Small intestine (tissue), 7 donors: ENCODE results near the gene CTNNBIP1. TPM values are rescaled to one million over a fixed set of nuclear protein-coding genes. Genes with fewer than 3 reads are reported as not detected.

ENCODE experiments used
- DNase-seq, 2 donors: peaks; one replicate each; pipeline versions ENCODE4 v3.0.0 to v3.0.0-alpha.2; 2013
- FAIRE-seq: peaks from 2 replicates; lab custom pipeline; 2012; peaks lifted over from hg19 to GRCh38; lab: Jason Lieb, UNC
- H3K27ac ChIP-seq, 3 donors: one replicate each; pipeline ENCODE4 v1.5.1; 2013; ENCODE audit warnings: low read length in 2 of 3, mild to moderate bottlenecking in 2 of 3, control low read depth in 1 of 3, inconsistent platforms in 1 of 3, low read depth in 1 of 3, moderate library complexity in 1 of 3
- H3K27me3 ChIP-seq, 3 donors: one replicate each; pipeline ENCODE4 v1.6.1; 2013; ENCODE audit warnings: low read length in 3 of 3, inconsistent platforms in 1 of 3; ENCODE audit not compliant: control insufficient read depth in 3 of 3, insufficient read depth in 3 of 3
- H3K36me3 ChIP-seq, 3 donors: one replicate each; pipeline ENCODE4 v1.6.1; 2013; ENCODE audit warnings: low read length in 3 of 3, inconsistent platforms in 1 of 3, low read depth in 1 of 3, mild to moderate bottlenecking in 1 of 3, moderate library complexity in 1 of 3; ENCODE audit not compliant: control insufficient read depth in 3 of 3, insufficient read depth in 2 of 3
- H3K4me1 ChIP-seq, 3 donors: one replicate each; pipeline ENCODE4 v1.6.1; 2013; ENCODE audit warnings: low read length in 2 of 3, inconsistent platforms in 1 of 3, low read depth in 1 of 3, mild to moderate bottlenecking in 1 of 3, moderate library complexity in 1 of 3; ENCODE audit not compliant: control insufficient read depth in 3 of 3, insufficient read depth in 2 of 3
- H3K4me3 ChIP-seq, 3 donors: one replicate each; pipeline ENCODE4 v1.5.1; 2013; ENCODE audit warnings: low read length in 3 of 3, control low read depth in 1 of 3, inconsistent platforms in 1 of 3, low read depth in 1 of 3, mild to moderate bottlenecking in 1 of 3, moderate library complexity in 1 of 3
- H3K9me3 ChIP-seq, 2 donors: one replicate each; pipeline ENCODE4 v1.6.1; 2013; ENCODE audit warnings: low read depth in 1 of 2, low read length in 1 of 2; ENCODE audit not compliant: control insufficient read depth in 2 of 2, insufficient read depth in 1 of 2
- WGBS, 3 donors: extraction: QIAGEN DNeasy Blood & Tissue Kit; methylation state at CpG; one replicate each; pipeline ENCODE4 v1.1.7; 2013; 5-methylcytosine and 5-hydroxymethylcytosine counted together
- polyA plus RNA-seq, 4 donors: library from polyadenylated mRNA; stranded (reverse) in 3 of 4; unstranded in 1 of 4; fragments of 200-250 nt in 3 of 4; fragments of 120-200 nt in 1 of 4; gene quantifications; one replicate each; pipeline versions ENCODE4 v1.2.1 to v1.2.3, GENCODE V29; 2013
- donor health status: healthy with polysubstance abuse.
- donor health status: control.
- donor health status: control.
- donor health status: Bipolar disorder and iron deficiency.
- donor health status: healthy.

CTNNBIP1 gene
- polyA plus RNA-seq, 4 donors, result 19.5 to 24.8 (median 22.1) TPM

GRCh38 chr1:9852004-9852403 is 58.1 kb downstream of the CTNNBIP1 start:
- Histone ChIP-seq H3K4me3 (no peak overlapping the region), H3K27me3 (no peaks in the 10 kb centered on the region), H3K9me3 (peaks cover 0 to 10% of the 10 kb centered on the region in 2 donors), H3K36me3 (peaks cover 0 to 45% (median 0%) of the 10 kb centered on the region in 3 donors), H3K4me1 (peaks cover 0 to 18% (median 2%) of the 10 kb centered on the region in 3 donors), H3K27ac (no peak overlapping the region)
- no peak for DNase-seq
- FAIRE-seq, result no peak
- 91 to 96% (median 95%) methylated on average over 7 to 8 of the region's 8 CpGs for WGBS, 3 donors

DNA sequence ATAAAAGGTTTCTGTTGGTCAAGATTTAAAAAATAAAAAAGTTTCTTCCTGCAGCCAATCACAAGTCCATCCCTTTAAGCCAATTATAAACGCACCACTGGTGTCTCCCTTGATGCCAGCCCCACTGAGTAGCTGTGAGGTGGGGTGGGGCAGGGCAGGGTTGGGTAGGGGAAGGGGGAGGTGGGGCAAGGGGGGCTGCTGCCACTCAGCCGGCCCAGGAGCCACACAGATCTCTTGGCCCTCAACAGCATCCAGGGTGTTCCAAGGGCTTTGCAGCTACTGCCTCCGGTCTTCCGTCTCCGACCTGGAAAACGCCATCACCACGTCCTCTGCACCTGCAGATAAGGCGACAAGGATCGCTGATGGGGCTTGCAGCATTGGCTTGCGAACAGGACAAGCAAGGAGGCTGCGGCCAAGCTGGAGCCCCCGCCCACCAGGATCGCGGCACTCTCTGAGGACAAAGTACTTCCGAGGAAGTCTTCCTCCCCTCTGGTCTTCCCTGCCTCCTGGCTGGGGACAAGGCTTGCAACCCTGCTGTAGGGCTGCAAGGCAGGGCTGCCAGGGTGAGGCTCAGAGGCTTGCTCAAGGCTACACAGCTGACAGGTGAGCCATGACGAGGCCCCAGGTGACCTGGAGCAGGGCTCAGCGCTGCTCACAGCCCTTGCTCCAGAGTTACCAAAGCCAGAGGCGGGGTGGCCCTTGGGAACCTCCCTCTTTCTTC is 59.5 kb downstream of the CTNNBIP1 start:
- no peak overlapping the region for H3K4me3 ChIP-seq
- H3K27ac ChIP-seq, result no peak overlapping the region
- peaks cover 0 to 42% (median 0%) of the 10 kb centered on the region in 3 donors for H3K36me3 ChIP-seq
- H3K4me1 ChIP-seq, result peaks cover 0 to 18% (median 2%) of the 10 kb centered on the region in 3 donors
- WGBS, 3 donors, result 17 to 51% (median 33%) methylated on average over 17 to 18 of the region's 18 CpGs
- peaks cover 0 to 10% of the 10 kb centered on the region in 2 donors for H3K9me3 ChIP-seq
- no peaks in the 10 kb centered on the region for H3K27me3 ChIP-seq
- DNase-seq (peak; percentile 52 to 68), FAIRE-seq (no peak)

DNA sequence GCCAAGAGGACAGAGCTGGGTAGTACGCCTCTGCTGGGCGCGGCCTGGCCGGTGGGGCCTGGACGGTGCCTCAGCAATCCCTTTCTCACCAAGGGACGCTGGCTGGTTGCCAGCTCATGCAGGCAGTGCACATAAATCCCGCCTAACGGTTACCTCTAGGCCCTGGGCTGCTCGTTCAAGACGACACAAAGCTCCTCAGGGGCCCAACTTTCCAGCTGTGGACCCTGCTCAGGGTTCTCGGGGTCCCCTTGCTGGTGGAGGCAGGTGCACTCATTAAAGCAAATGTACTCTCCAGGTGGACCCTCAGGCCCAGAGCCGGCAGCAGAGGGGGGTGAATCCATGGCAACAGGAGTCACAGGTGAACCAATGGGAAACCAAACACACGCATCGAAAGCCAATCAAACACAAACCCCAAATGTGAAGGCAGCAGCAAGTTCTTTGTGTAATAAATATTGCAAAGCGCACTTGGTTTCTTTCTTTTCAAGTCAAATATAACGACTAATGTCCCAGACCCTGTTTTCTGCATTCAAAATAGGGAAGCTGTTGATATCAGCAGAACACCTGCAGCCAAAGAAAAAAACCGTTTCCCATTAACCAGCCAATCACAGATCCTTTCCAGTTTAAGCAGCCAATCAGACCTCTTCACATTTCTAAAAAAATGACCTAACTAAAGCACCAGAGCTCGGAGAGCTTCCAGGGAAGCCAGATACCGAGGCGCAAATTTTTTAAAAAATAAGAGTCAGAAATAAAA is 60.2 kb downstream of the CTNNBIP1 start:
- WGBS, 3 donors, result 66 to 71% (median 70%) methylated on average over 20 of the region's 20 CpGs
- Histone ChIP-seq H3K4me3 (no peak overlapping the region), H3K36me3 (peaks cover 0 to 42% (median 0%) of the 10 kb centered on the region in 3 donors), H3K27me3 (no peaks in the 10 kb centered on the region), H3K27ac (no peak overlapping the region), H3K4me1 (peaks cover 0 to 18% (median 2%) of the 10 kb centered on the region in 3 donors), H3K9me3 (peaks cover 0 to 10% of the 10 kb centered on the region in 2 donors)
- FAIRE-seq, result no peak
- no peak for DNase-seq

- FAIRE-seq, result no peak
- Histone ChIP-seq H3K4me3 (no peak overlapping the region), H3K27me3 (no peaks in the 10 kb centered on the region), H3K27ac (no peak overlapping the region), H3K4me1 (peaks cover 0 to 22% (median 2%) of the 10 kb centered on the region in 3 donors), H3K36me3 (peaks cover 0 to 33% (median 0%) of the 10 kb centered on the region in 3 donors), H3K9me3 (no peaks in the 10 kb centered on the region)
- WGBS, 3 donors, result 29 to 48% (median 32%) methylated on average over 8 of the region's 8 CpGs
- DNase-seq, result peak; percentile 56 to 85
These were observed 62.0 kb downstream of the CTNNBIP1 start for GRCh38 chr1:9848022-9848421.

GRCh38 chr1:9847269-9847668 is 62.8 kb downstream of the CTNNBIP1 start:
- Histone ChIP-seq H3K4me3 (no peak overlapping the region), H3K4me1 (peaks cover 0 to 23% (median 4%) of the 10 kb centered on the region in 3 donors), H3K27me3 (no peaks in the 10 kb centered on the region), H3K36me3 (peaks cover 0 to 27% (median 0%) of the 10 kb centered on the region in 3 donors), H3K27ac (no peak overlapping the region), H3K9me3 (no peaks in the 10 kb centered on the region)
- 83 to 92% (median 90%) methylated on average over 2 of the region's 2 CpGs for WGBS, 3 donors
- FAIRE-seq (no peak), DNase-seq (no peak)

GRCh38 chr1:9846611-9847171 is 63.4 kb downstream of the CTNNBIP1 start:
- FAIRE-seq (no peak), DNase-seq (no peak)
- peaks cover 0 to 23% (median 4%) of the 10 kb centered on the region in 3 donors for H3K4me1 ChIP-seq
- no peaks in the 10 kb centered on the region for H3K27me3 ChIP-seq
- H3K9me3 ChIP-seq, result peaks cover 0 to under 1% of the 10 kb centered on the region in 2 donors
- H3K4me3 ChIP-seq, result no peak overlapping the region
- H3K27ac ChIP-seq, result peak overlapping the region in 1 of 3 donors; percentile 8
- peaks cover 0 to 24% (median 0%) of the 10 kb centered on the region in 3 donors for H3K36me3 ChIP-seq
- WGBS, 3 donors, result 86 to 96% (median 89%) methylated on average over 16 to 17 of the region's 17 CpGs

DNA sequence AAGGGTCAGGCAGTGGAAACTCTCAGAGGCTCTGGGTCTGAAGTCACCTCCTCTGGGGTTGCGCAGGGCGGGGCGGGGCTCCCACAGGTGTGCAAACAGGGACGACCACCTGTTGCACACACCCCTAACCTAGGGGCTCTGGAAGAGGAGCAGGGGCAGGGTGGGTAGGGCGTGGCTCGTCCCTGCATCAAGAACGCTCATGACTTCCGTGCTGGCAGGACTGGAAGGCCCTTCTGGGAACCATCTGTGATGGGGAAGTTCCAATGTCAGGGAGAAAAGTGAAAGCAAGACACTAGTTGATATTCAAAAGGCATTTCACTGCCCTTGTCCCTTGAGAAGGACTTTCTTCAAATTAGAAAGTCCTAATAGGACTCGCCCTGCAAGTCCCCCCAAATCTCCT is 64.2 kb downstream of the CTNNBIP1 start:
- Histone ChIP-seq H3K9me3 (peaks cover 0 to 4% of the 10 kb centered on the region in 2 donors), H3K4me3 (no peak overlapping the region), H3K27ac (no peak overlapping the region), H3K27me3 (no peaks in the 10 kb centered on the region), H3K4me1 (peaks cover 0 to 20% (median 4%) of the 10 kb centered on the region in 3 donors), H3K36me3 (peaks cover 0 to 20% (median 0%) of the 10 kb centered on the region in 3 donors)
- DNase-seq (peak; percentile 26 to 39), FAIRE-seq (no peak)
- whole genome bisulfite sequencing, 3 donors, result 50 to 59% (median 55%) methylated on average over 9 of the region's 9 CpGs

- FAIRE-seq, result no peak
- no peak overlapping the region for H3K4me3 ChIP-seq
- peaks cover 0 to 4% of the 10 kb centered on the region in 2 donors for H3K9me3 ChIP-seq
- DNase-seq, result no peak
- peaks cover 0 to 14% (median 0%) of the 10 kb centered on the region in 3 donors for H3K36me3 ChIP-seq
- 87 to 92% (median 88%) methylated on average over 7 of the region's 7 CpGs for WGBS, 3 donors
- H3K4me1 ChIP-seq, result peaks cover 0 to 16% (median 4%) of the 10 kb centered on the region in 3 donors
- H3K27ac ChIP-seq, result no peak overlapping the region
- no peaks in the 10 kb centered on the region for H3K27me3 ChIP-seq
These were observed 65.3 kb downstream of the CTNNBIP1 start for GRCh38 chr1:9844756-9845155.
